BLaER1 (cell line): Measurements from ENCODE around the gene FBXO7.

Source experiments
- H3K27ac ChIP-seq: shearing (Covaris generic); formaldehyde crosslinking; 2 replicates; pipeline ENCODE4 v1.8.1; 2022
- H3K27me3 ChIP-seq: shearing (Covaris generic); formaldehyde crosslinking; 2 replicates; pipeline ENCODE4 v1.8.1; 2022
- H3K36me3 ChIP-seq: shearing (Covaris generic); formaldehyde crosslinking; 2 replicates; pipeline ENCODE4 v1.8.1; 2022
- H3K4me1 ChIP-seq: shearing (Covaris generic); formaldehyde crosslinking; 2 replicates; pipeline ENCODE4 v1.8.1; 2022
- H3K4me2 ChIP-seq: shearing (Covaris generic); formaldehyde crosslinking; 2 replicates; pipeline ENCODE4 v1.8.1; 2022
- H3K4me3 ChIP-seq: shearing (Covaris generic); formaldehyde crosslinking; 2 replicates; pipeline ENCODE4 v1.8.1; 2022
- H3K9ac ChIP-seq: shearing (Covaris generic); formaldehyde crosslinking; 2 replicates; pipeline ENCODE4 v1.8.1; 2022
- H3K9me3 ChIP-seq: shearing (Covaris generic); formaldehyde crosslinking; 2 replicates; pipeline ENCODE4 v1.8.1; 2022
- H4K20me1 ChIP-seq: shearing (Covaris generic); formaldehyde crosslinking; 2 replicates; pipeline ENCODE4 v1.8.1; 2022
- Cebpa-rat ChIP-seq: shearing (Covaris generic); IDR thresholded peaks from 2 replicates; pipeline ENCODE4 v1.8.1; 2022

Gene FBXO7

GRCh38 chr22:32511274-32511673 lies 36.7 kb downstream of the FBXO7 start:
- no peaks in the 10 kb centered on the region for H4K20me1 ChIP-seq
- no peak overlapping the region for H3K9ac ChIP-seq
- H3K27ac ChIP-seq: no peak overlapping the region
- H3K36me3 ChIP-seq: no peaks in the 10 kb centered on the region
- no peaks in the 10 kb centered on the region for H3K4me1 ChIP-seq
- H3K4me3 ChIP-seq: no peak overlapping the region
- TF ChIP-seq Cebpa-rat: no peak
- no peak overlapping the region for H3K4me2 ChIP-seq
- no peaks in the 10 kb centered on the region for H3K27me3 ChIP-seq
- no peaks in the 10 kb centered on the region for H3K9me3 ChIP-seq

GRCh38 chr22:32511776-32512175 lies 37.2 kb downstream of the FBXO7 start:
- Histone ChIP-seq H3K27ac (no peak overlapping the region), H3K4me1 (no peaks in the 10 kb centered on the region), H4K20me1 (no peaks in the 10 kb centered on the region), H3K36me3 (no peaks in the 10 kb centered on the region), H3K9ac (no peak overlapping the region), H3K9me3 (no peaks in the 10 kb centered on the region), H3K27me3 (no peaks in the 10 kb centered on the region), H3K4me3 (no peak overlapping the region), H3K4me2 (no peak overlapping the region)
- no peak for TF ChIP-seq Cebpa-rat

- Histone ChIP-seq H3K4me2 (no peak overlapping the region), H3K4me1 (no peaks in the 10 kb centered on the region), H3K9me3 (no peaks in the 10 kb centered on the region), H4K20me1 (no peaks in the 10 kb centered on the region), H3K9ac (no peak overlapping the region), H3K36me3 (no peaks in the 10 kb centered on the region), H3K27me3 (no peaks in the 10 kb centered on the region), H3K27ac (no peak overlapping the region), H3K4me3 (no peak overlapping the region)
- no peak for TF ChIP-seq Cebpa-rat
Observed at GRCh38 chr22:32512267-32512982, 37.8 kb downstream of the FBXO7 start.

- Histone ChIP-seq H3K4me2 (no peak overlapping the region), H3K27me3 (no peaks in the 10 kb centered on the region), H4K20me1 (no peaks in the 10 kb centered on the region), H3K9me3 (no peaks in the 10 kb centered on the region), H3K4me1 (no peaks in the 10 kb centered on the region), H3K9ac (no peak overlapping the region), H3K27ac (no peak overlapping the region), H3K4me3 (no peak overlapping the region), H3K36me3 (0 out of 2 replicates have a peak, but pooled peaks cover 3% of the 10 kb centered on the region)
- TF ChIP-seq Cebpa-rat: no peak
Observed at GRCh38 chr22:32515084-32515483, 40.5 kb downstream of the FBXO7 start.

- H4K20me1 ChIP-seq: no peaks in the 10 kb centered on the region
Observed at GRCh38 chr22:32517488-32517887, 42.9 kb downstream of the FBXO7 start.

GRCh38 chr22:32517921-32518320 lies 43.3 kb downstream of the FBXO7 start:
- Histone ChIP-seq H4K20me1 (no peaks in the 10 kb centered on the region), H3K4me2 (no peak overlapping the region), H3K27me3 (no peaks in the 10 kb centered on the region), H3K4me1 (no peaks in the 10 kb centered on the region), H3K9ac (no peak overlapping the region), H3K4me3 (no peak overlapping the region), H3K36me3 (0 out of 2 replicates have a peak, but pooled peaks cover 3% of the 10 kb centered on the region), H3K27ac (no peak overlapping the region), H3K9me3 (no peaks in the 10 kb centered on the region)
- TF ChIP-seq Cebpa-rat: no peak

More at GRCh38 chr22:32517488-32517887, 42.9 kb downstream of the FBXO7 start:
- Histone ChIP-seq H3K4me3 (no peak overlapping the region), H3K9ac (no peak overlapping the region), H3K36me3 (0 out of 2 replicates have a peak, but pooled peaks cover 3% of the 10 kb centered on the region), H3K27me3 (no peaks in the 10 kb centered on the region), H3K27ac (no peak overlapping the region), H3K4me1 (no peaks in the 10 kb centered on the region), H3K9me3 (no peaks in the 10 kb centered on the region), H3K4me2 (no peak overlapping the region)
- no peak for TF ChIP-seq Cebpa-rat

- H4K20me1 ChIP-seq: no peaks in the 10 kb centered on the region
- TF ChIP-seq Cebpa-rat: no peak
- no peak overlapping the region for H3K4me3 ChIP-seq
- no peak overlapping the region for H3K9ac ChIP-seq
- H3K4me2 ChIP-seq: no peak overlapping the region
- no peaks in the 10 kb centered on the region for H3K27me3 ChIP-seq
- H3K4me1 ChIP-seq: no peaks in the 10 kb centered on the region
- H3K9me3 ChIP-seq: no peaks in the 10 kb centered on the region
- H3K36me3 ChIP-seq: 0 out of 2 replicates have a peak, but pooled peaks cover 3% of the 10 kb centered on the region
- no peak overlapping the region for H3K27ac ChIP-seq
Observed at GRCh38 chr22:32518381-32518780, 43.8 kb downstream of the FBXO7 start.

- Histone ChIP-seq H3K4me1 (no peaks in the 10 kb centered on the region), H3K27me3 (no peaks in the 10 kb centered on the region), H3K4me2 (no peak overlapping the region), H3K27ac (no peak overlapping the region), H3K36me3 (0 out of 2 replicates have a peak, but pooled peaks cover 3% of the 10 kb centered on the region), H3K4me3 (no peak overlapping the region), H3K9ac (no peak overlapping the region), H3K9me3 (no peaks in the 10 kb centered on the region), H4K20me1 (no peaks in the 10 kb centered on the region)
- TF ChIP-seq Cebpa-rat: no peak
Observed at GRCh38 chr22:32518848-32519247, 44.2 kb downstream of the FBXO7 start.

GRCh38 chr22:32520612-32521011 lies 46.0 kb downstream of the FBXO7 start:
- no peaks in the 10 kb centered on the region; the same call in 1 of the 2 replicates for H3K9me3 ChIP-seq

GRCh38 chr22:32522237-32522636 lies 47.6 kb downstream of the FBXO7 start:
- Histone ChIP-seq H3K9me3 (no peaks in the 10 kb centered on the region; the same call in 1 of the 2 replicates), H3K4me2 (no peak overlapping the region), H3K4me3 (no peak overlapping the region), H3K9ac (no peak overlapping the region), H3K27ac (no peak overlapping the region), H3K4me1 (no peaks in the 10 kb centered on the region), H3K36me3 (0 out of 2 replicates have a peak, but pooled peaks cover 3% of the 10 kb centered on the region), H4K20me1 (no peaks in the 10 kb centered on the region), H3K27me3 (no peaks in the 10 kb centered on the region)
- no peak for TF ChIP-seq Cebpa-rat

More at GRCh38 chr22:32520612-32521011, 46.0 kb downstream of the FBXO7 start:
- no peak overlapping the region for H3K9ac ChIP-seq
- 0 out of 2 replicates have a peak, but pooled peaks cover 3% of the 10 kb centered on the region for H3K36me3 ChIP-seq
- H3K27me3 ChIP-seq: no peaks in the 10 kb centered on the region
- no peaks in the 10 kb centered on the region for H4K20me1 ChIP-seq
- no peaks in the 10 kb centered on the region for H3K4me1 ChIP-seq
- no peak overlapping the region for H3K4me2 ChIP-seq
- no peak overlapping the region for H3K4me3 ChIP-seq
- H3K27ac ChIP-seq: no peak overlapping the region
- TF ChIP-seq Cebpa-rat: no peak
